ENCODE data around the gene COG3.

COG3 gene

GRCh38 chr13:45582408-45583076 is 117.8 kb downstream of the COG3 start:
- Histone ChIP-seq H3K36me3 (ENCODE audit: low read length) (no peaks in the 10 kb centered on the region), H3K4me2 (ENCODE audit: low read depth, low read length, poor library complexity, severe bottlenecking) (no peak overlapping the region), H4K20me1 (ENCODE audit: low read depth, low read length) (no peaks in the 10 kb centered on the region), H3K27ac (ENCODE audit: low read depth, low read length) (no peak overlapping the region), H3K79me2 (ENCODE audit: insufficient read depth, low read length) (no peaks in the 10 kb centered on the region), H3K9me3 (ENCODE audit: insufficient read depth, low read length) (no peaks in the 10 kb centered on the region), H3F3A (ENCODE audit: insufficient read depth) (no peaks in the 10 kb centered on the region), H3K27me3 (ENCODE audit: low read length) (no peaks in the 10 kb centered on the region), H3K9ac (ENCODE audit: low read length) (no peak overlapping the region), H3K9me2 (replicated peaks; ENCODE audit: insufficient read depth, low read length) (no peaks in the 10 kb centered on the region), H3K4me3 (ENCODE audit: insufficient read depth, low read length, poor library complexity, severe bottlenecking) (no peak overlapping the region), H2AFZ (ENCODE audit: low read depth, low read length, severe bottlenecking) (no peak overlapping the region)
- TF ChIP-seq CTCF (IDR thresholded peaks at IDR 0.05; ENCODE audit: insufficient read depth, low read length, poor library complexity, severe bottlenecking), result no peak
- no peak for TF ChIP-seq EZH2phosphoT487 (conservative IDR thresholded peaks at IDR 0.05; ENCODE audit: low read length)

- Histone ChIP-seq H3K79me2 (ENCODE audit: insufficient read depth, low read length) (no peaks in the 10 kb centered on the region), H3K9me2 (replicated peaks; ENCODE audit: insufficient read depth, low read length) (no peaks in the 10 kb centered on the region), H3F3A (ENCODE audit: insufficient read depth) (no peaks in the 10 kb centered on the region), H3K4me3 (ENCODE audit: insufficient read depth, low read length, poor library complexity, severe bottlenecking) (no peak overlapping the region), H3K4me2 (ENCODE audit: low read depth, low read length, poor library complexity, severe bottlenecking) (no peak overlapping the region), H3K36me3 (ENCODE audit: low read length) (no peaks in the 10 kb centered on the region), H3K27me3 (ENCODE audit: low read length) (no peaks in the 10 kb centered on the region), H4K20me1 (ENCODE audit: low read depth, low read length) (no peaks in the 10 kb centered on the region), H3K9me3 (ENCODE audit: insufficient read depth, low read length) (no peaks in the 10 kb centered on the region), H3K27ac (ENCODE audit: low read depth, low read length) (no peak overlapping the region), H3K9ac (ENCODE audit: low read length) (no peak overlapping the region), H2AFZ (ENCODE audit: low read depth, low read length, severe bottlenecking) (no peak overlapping the region)
- TF ChIP-seq CTCF (IDR thresholded peaks at IDR 0.05; ENCODE audit: insufficient read depth, low read length, poor library complexity, severe bottlenecking) (no peak), EZH2phosphoT487 (conservative IDR thresholded peaks at IDR 0.05; ENCODE audit: low read length) (no peak)
Observed at GRCh38 chr13:45584816-45585215, 120.1 kb downstream of the COG3 start.

All from SU-DHL-6 (cell line).